Measurements from ENCODE around the gene TEX50. TPM values are rescaled to one million over a fixed set of nuclear protein-coding genes. Genes with fewer than 3 reads are reported as not detected.
"Not testable (repeated sequence)": the region's sequence is repeated elsewhere in the genome, so short reads cannot be mapped to it uniquely, and the experiment has no call there.

The TEX50 gene, protein sequence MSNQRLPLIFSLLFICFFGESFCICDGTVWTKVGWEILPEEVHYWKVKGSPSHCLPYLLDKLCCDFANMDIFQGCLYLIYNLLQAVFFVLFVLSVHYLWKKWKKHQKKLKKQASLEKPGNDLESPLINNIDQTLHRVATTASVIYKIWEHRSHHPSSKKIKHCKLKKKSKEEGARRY
- total RNA-seq (2014; rRNA removed; shearing (Covaris generic)): not detected in 2 replicates
- polyA plus RNA-seq (2015; cell fraction: cytosol; rRNA removed): not detected in 2 replicates
- not detected in 2 replicates for polyA plus RNA-seq (2015; cell fraction: nucleus; rRNA removed)

DNA sequence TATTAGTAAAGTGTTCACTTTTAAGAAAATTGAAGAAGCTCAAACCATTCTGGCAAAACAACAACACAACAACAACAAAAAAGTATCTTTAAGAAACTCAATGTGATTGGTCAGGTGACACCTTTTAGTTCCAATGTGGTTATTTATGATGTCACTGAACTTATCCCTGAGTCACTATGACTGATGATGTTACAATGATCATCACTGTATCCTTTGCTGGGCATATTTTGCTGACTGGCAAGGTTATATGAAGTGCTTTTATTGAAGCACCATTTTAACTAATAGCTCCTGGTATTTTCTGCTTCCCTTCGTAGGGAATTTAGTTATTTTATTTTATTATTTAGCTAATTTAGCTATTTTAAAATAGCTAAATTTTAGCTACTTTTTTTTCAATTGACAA lies at the start of gene TEX50:
Gene TEX50, plus strand, starts transcription at position 223 of the 400 bp plus-strand sequence. CDS start 184 bp downstream, outside the sequence.
- no peak for DNase-seq (ENCODE audit: low read depth)

DNA sequence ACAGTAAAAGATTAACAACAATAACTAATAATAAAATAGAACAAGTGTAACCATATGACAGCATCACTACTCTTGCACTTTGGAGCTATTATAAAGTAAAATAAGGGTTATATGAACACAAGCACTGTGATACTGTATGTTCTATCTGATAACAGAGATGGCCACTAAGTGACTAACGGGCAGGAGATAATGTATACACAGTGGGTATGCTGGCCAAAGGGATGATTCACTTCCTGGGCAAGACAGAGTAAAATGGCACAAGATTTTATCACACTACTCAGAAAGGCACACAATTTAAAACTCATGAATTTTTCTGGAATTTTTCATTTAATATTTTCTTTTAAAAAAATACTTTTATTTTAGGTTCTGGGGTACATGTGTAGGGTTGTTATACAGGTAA lies 44.6 kb upstream of the TEX50 start:
- peak; percentile 70 for DNase-seq (ENCODE audit: low read depth)

DNA sequence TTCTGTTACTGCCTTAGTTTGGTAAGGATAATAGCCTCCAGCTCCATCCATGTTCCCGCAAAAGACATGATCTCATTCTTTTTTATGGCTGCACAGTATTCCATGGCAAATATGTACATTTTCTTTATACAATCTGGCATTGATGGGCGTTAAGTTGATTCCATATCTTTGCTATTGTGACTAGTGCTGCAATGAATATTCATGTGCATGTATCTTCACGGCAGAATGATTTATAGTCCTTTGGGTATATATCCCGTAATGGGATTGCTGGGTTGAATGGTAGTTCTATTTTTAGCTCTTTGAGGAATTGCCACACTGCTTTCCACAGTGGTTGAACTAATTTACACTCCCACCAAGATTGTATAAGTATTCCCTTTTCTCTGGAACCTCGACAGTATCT lies 44.0 kb upstream of the TEX50 start:
- DNase-seq (ENCODE audit: low read depth): not testable (repeated sequence)

DNA sequence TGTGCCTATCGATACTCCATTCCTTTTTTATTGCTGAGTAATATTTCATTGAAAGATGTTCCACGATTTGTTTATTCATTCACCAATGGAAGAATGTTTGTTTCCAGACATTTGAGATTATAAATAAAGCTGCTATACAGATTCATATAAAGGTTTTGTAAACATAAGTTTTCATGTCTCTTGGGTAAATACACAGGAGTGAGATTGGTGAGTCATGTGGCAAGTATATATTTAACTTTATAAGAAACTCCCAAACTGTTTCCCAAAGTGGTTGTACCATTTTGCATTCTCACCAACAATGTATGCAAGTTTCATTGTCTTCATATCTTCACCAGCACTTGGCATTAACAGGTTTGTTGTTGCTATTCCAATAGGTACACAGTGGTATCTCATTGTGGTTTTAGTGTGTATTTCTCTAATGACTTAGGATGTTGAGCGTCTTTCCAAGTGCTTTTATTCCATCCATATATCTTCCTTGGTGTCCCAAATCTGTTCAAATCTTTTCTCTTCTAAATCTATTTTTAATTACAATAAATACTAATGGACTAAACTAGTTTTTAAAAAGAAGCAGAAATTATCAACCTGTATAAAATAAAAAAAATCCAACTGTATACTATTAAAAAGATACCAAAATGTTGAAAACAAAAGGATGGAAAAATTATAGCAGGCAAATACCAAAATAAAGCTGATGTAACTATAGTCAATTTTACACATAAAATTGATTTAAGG lies 38.9 kb upstream of the TEX50 start:
- no peak for DNase-seq (ENCODE audit: low read depth)

DNA sequence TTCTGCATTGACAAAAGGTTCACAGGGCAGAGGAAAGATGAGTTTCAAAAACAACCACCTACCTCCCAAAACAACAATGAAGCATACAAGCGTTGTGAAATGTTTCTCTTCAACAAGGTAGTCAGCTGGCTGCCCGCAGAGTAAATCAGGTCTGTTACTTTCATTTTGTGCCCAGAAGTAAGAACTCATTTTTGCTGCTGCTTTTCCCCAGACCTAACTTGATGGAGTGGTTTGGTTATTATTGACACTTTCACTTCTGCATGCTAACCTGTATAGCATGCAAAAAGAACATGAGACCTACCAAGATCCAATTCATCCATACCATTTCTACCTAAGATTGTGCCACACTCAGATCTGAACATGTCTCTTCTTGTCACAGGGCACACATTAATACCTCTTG lies 33.5 kb upstream of the TEX50 start:
- DNase-seq (ENCODE audit: low read depth): no peak

DNA sequence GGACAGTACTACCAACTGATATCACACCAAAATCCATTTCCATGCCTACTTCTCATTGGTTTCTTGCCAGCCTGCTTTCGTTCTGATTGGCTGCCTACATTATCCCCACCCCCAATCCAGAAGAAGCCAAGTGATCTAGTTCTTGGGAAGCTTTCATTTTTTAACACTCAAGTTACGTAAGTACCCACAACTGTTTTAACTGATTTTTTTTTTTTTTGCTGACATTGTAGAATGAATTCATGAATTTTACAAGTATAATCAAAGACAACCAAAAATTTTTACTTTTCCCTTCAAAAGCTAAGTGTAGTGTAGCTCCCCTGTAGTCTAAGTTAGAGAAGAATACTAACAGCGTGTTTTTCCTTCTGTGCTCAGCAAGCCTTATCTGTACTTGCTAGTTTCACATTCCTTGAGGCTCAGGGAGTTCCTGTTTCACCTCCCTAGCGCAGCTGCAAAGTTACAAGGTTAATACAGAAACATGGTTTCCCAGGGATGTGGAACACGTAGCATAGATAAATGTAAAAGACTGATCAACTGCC lies 32.0 kb upstream of the TEX50 start, which contains the start of gene SLC9C2:
Gene SLC9C2, minus strand, starts transcription at position 17 of the 536 bp plus-strand sequence. CDS start 1,296 bp downstream, outside the sequence.
- no peak for DNase-seq (ENCODE audit: low read depth)

DNA sequence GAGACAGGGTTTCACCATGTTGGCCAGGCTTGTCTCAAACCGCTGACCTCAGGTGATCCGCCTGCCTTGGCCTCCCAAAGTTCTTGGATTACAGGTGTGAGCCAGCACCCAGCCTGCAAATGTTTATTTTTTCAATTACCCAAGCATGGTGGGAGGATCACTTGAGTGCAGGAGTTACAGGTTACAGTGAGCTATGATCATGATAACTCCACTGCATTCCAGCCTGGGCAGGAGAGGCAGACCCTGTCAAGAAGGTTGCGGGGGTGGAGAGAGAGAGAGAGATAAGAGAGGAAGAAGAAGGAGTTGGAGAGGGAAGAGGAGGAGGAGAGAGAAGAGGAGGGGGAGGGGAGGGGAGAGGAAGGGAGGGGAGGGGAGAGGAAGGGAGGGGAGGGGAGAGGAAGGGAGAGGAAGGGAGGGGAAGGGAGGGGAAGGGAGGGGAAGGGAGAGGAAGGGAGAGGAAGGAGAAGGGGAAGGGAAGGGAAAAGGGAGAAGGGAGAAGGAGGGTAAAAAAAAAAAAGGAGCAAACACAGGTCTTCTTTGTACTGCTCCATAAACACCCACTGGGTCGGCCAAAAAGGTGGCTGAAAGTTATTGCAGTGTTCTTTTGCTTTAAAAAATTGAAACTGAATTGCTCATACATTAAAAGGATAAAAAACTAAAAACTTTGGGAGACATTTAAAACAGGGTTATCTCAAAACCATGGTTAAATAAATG lies 26.5 kb upstream of the TEX50 start:
- DNase-seq (ENCODE audit: low read depth): no peak

DNA sequence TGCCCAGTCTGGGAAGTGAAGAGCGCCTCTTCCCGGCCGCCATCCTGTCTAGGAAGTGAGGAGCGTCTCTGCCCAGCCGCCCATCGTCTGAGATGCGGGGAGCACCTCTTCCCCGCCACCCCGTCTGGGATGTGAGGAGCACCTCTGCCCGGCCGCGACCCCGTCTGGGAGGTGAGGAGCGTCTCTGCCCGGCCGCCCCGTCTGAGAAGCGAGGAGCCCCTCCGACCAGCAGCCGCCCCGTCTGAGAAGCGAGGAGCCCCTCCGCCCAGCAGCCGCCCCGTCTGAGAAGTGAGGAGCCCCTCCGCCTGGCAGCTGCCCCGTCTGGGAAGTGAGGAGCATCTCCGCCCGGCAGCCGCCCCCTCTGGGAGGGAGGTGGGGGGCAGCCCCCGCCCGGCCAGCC lies 22.1 kb upstream of the TEX50 start:
- not testable (repeated sequence) for DNase-seq (ENCODE audit: low read depth)

DNA sequence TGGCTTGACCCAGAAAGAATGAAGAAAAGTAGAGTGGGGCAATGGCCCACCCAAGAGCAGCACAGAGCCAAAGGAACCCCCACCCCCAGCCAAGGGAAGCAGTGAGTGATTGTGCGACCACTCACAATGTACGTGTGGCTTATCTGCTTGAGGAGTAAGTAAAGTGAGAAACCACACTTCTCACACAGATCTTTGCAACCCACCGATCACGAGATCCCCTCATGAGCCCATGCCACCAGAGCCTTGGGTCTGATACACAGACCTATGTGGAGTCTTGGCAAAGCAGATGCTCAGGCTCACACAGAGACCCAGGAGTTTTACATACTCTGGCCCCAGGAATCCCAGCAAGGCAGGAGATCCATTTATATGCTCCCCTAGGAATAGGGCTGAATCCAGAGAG lies 18.3 kb upstream of the TEX50 start:
- DNase-seq (ENCODE audit: low read depth): no peak

DNA sequence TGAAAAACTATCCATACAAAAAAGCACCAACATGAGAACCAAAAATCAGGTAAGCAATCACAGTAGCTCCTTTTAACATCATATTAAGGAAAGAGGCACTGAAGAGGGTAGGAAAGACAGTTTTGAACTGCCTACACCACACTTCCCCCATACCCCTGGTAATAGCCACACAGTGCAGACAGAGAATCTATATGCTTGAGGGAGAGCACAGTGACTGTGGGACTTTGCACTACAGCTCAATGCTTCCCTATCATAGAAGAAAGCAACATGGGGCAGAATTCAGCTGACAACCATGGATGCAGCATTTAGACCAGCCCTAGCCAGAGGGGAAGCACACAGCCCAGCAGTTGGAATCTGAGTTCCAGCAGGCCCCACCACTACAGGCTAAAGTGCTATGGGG lies 7.9 kb upstream of the TEX50 start:
- DNase-seq (ENCODE audit: low read depth): no peak

DNA sequence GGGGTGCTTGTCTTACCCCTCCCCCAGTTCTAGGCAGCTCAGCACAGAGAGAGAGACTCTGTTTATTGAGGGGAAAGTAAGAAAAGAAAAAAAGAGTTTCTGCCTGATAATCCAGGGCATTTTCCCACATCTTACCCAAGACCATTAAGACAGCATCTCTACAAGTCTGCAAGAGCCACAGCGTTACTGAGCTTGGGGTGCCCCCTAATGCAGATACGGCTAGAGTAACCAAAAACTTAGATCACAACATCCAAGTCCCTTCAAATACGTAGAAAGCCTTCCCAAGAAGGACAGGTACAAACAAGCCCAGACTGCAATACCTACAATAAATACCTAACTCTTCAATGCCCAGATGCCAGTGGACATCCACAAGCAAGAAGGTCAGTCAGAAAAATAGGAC lies 6.2 kb upstream of the TEX50 start:
- no peak for DNase-seq (ENCODE audit: low read depth)

DNA sequence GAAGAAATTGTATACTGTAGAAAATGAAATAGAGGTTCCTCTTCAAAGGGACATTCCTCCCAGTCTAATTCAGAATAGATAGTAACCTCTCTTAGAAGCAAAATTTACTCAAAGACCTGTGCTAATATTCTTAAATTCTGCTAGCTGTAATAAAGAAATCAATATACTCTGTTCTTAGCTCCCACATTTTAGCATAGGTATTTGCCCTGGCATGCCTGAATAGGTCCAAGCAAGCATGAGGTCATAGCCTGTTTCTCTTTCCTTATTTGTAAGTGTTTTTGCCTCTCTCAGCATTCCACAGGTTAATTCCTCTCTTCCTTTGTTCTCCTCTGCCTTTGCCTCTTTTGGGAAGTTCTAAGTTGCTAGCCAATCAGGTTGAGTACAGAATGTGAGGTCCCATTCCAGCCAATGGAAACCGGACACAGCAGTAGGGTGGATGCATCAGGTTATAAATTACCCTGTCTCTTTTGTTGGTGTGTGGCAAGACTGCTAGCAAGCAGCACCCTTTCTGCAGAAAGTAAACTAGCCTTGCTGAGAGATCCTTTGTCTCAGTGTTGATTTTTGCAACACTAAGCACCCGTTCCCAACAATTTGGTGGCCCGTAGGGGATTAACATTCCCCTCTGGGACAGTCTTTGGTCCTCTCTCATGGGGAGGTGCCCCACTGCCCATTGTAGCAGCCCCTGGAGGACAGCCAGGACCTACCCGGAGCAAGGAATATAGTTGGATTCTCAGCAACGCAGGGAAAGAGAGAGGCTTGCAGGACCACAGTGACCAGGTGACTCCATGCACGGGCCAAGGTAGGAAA lies 2.3 kb downstream of the TEX50 start:
- peak; percentile 36 for DNase-seq (ENCODE audit: low read depth)

DNA sequence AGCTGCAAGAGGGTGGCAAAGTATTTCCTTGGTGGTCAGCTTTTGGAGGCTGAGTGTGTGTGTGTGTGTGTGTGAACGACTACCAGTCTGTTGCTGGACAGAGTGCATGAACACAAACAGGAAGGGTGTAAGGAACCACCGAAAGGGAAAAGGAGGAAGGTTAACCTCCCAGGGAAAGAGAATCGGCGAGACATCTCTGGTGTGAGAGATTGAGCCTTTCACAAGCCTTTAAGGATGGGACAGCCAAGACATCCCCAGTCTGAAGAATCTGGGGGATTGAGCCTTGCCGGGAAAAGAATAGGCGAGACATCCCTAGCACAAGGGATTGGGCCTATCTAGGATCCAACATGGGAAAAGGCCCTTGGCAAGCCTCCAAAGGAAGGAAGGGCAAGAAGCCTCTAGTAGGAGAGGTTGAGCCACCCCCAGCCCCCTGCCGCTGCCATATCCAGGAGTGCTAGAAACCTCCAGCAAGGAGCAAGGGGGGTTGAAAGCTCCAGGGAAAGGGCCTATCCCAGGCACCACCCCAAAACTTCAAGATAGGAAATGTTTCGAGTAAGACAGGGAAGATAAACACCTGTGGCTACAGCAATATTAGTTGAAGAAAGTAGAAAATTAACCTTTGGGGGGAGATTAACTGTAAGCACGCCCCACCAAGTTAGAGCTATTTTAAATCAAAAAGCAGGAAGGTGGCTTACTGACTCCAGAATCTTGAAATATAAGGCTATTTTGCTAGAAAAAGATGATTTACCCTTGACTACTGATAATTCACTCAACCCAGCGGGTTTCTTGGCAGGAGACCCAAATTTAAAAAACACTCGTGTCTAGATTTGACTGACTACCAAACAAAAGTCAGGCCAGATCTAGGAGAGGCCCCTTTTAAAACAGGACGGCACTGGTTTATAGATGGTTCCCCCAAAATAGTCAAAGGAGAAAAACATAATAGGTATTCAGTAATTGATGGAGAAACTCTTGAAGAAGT lies 3.2 kb downstream of the TEX50 start:
- DNase-seq (ENCODE audit: low read depth): no peak

DNA sequence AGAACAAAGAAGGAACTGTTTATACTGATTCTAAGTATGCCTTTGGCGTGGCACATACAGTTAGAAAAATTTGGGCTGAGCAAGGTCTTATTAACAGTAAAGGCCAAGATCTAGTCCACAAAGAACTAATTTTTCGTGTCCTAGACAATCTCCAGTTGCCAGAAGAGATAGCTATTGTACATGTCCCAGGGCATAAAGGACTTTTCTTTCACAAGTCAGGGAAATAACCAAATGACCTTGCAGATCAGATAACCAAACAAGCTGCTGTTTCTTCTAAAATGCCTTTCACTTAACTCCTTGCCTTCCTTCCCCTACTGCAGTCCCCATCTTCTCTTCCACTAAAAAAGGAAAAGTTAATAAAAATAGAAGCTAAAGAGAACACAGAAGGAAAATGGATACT lies 4.0 kb downstream of the TEX50 start:
- no peak for DNase-seq (ENCODE audit: low read depth)

DNA sequence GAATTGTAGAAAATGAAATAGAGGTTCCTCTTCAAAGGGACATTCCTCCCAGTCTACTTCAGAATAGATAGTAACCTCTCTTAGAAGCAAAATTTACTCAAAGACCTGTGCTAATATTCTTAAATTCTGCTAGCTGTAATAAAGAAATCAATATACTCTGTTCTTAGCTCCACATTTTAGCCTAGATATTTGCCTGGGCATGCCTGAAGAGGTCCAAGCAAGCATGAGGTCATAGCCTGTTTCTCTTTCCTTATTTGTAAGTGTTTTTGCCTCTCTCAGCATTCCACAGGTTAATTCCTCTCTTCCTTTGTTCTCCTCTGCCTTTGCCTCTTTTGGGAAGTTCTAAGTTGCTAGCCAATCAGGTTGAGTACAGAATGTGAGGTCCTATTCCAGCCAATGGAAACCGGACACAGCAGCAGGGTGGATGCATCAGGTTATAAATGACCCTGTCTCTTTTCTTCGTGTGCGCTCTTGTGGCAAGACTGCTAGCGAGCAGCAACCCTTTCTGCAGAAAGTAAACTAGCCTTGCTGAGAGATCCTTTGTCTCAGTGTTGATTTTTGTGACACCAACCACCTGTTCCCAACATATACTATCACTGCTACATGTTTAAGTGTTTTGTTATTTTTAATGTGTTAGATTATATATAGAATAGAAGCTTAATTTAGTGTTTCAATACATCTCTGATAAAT lies 7.5 kb downstream of the TEX50 start:
- peak; percentile 35 for DNase-seq (ENCODE audit: low read depth)

DNA sequence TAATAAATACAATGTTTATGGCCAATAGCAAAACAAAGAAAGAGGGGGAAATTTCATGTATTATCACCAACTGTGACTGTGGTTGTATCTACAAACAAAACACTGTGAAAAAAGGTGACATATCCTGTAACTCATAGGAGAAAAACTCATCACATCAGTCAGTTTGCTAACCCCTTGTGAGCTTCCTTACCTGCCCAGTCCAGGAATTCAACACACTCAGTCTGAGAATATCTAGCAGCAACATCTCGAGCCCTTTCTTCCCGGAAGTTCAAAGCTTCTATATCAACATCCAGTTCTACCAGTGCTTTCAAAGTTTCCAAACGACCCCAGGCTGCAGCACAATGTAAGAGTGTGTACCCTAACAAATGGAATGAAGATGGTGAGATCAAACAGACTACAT lies 11.5 kb downstream of the TEX50 start:
- no peak for DNase-seq (ENCODE audit: low read depth)

DNA sequence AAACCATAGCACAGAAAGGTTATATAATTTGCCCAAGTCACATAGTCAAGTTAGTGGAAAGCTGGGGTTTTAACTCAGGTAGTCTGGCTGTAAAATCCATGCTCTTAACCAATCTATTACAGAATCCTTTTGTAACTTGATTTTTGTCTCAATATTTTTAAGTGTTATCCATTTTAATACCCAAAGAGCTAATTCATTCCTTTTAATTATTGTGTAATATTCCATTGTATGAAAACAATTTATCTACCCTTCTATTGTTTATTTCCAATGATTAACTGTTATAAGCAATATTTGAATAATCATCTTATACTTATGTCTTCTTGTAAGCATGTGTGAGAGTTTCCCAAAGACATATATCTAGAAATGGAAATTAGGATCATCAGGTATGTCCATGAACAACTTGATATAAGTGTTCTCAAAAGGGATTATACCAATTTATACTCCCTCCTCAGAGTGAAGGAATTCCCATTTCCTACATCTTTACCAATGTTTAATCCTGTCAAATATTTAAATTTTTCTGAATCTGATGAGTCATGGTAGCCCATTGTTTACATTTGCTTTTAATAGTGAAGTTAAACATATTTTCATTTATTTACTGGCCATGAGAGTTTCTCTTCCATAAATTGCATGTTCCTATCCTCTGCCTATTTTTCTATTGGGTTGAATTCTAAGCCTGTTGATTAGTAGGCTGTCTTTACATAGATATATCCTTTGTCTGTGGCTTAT lies 13.9 kb downstream of the TEX50 start:
- DNase-seq (ENCODE audit: low read depth): no peak

DNA sequence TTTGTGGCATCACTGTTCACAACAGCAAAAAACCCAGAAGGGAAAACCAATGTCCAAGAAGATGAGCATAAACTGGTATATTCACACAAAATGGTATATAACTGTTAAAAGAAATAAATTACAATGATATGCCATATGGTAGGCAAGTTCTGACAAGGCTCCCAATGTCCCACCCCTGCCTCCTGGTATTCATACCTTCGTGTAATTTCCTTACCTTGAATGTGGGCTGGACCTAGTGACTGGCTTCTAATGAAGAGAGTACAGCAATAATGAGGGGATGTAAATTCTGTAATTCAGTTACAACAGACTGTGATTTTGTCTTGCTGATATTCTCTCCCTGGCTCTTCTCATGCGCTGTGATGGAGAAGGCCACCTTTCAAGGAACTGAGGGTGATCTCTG lies 25.2 kb downstream of the TEX50 start:
- DNase-seq (ENCODE audit: low read depth): no peak

DNA sequence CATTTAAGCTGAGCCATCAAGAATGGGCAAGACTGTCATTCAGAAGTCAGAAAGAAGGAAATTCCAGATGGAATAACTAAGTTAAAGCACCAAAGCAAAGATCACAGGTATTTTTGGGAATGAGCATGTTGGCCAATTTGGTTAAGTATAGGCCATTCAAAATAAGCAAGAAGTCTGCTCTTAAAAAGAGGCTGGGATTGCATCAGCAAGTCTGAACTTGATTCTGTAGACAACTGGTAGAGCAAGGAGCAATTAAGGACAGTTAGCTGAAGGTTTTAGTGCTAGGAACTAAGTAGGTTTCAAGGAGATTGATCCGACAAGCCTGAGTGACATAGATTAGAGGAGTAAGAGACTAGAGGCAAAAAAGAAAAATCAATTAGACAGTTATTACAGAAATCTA lies 26.1 kb downstream of the TEX50 start:
- DNase-seq (ENCODE audit: low read depth): no peak

Measured in HT1080 (cell line).